ENCODE measurements around the gene VSIG10. TPM values are rescaled to one million over a fixed set of nuclear protein-coding genes. Genes with fewer than 3 reads are reported as not detected.

The VSIG10 gene
- total and polyA plus RNA-seq, 2 of the 13 experiments (the other 11 are each of a cell fraction or from before 2014, with no cell fraction given): 25.6 to 42.5 TPM

DNA sequence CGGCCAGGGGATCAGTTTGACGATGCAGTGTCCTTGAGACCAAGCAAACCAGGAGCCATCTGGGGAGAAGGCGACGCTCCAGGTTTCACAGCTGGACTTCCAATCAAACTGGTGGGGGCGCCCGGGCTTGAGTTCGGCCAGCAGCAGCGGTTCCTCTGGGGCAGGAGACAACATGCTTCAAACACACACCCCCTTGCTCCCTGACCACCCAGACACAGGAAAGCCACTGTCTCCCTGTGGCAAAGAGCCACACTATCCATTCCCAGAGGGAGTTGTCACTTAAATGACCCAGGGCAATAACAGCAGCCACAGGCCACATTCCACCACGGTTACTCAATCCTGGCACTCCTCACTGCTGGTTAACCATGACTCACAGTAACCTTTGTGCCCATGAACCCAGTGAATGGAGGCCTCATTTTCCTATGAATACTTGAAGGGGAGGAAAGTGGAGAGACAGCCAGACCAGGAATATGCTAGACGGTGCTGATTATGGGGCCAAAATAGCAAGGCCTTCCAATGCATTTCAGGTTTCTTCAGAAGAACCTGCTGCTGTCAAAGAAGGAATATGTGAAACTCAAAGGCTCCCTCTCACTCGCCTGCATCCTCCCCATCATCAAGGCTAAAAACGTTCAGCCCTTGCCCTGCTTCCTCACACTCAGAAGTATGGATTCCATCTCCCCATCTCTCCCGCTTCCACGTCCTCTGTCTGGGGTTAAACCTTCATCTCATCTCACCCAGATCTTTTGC, 51.3 kb downstream of the VSIG10 start (continued):
- TF ChIP-seq, protein P1, sequence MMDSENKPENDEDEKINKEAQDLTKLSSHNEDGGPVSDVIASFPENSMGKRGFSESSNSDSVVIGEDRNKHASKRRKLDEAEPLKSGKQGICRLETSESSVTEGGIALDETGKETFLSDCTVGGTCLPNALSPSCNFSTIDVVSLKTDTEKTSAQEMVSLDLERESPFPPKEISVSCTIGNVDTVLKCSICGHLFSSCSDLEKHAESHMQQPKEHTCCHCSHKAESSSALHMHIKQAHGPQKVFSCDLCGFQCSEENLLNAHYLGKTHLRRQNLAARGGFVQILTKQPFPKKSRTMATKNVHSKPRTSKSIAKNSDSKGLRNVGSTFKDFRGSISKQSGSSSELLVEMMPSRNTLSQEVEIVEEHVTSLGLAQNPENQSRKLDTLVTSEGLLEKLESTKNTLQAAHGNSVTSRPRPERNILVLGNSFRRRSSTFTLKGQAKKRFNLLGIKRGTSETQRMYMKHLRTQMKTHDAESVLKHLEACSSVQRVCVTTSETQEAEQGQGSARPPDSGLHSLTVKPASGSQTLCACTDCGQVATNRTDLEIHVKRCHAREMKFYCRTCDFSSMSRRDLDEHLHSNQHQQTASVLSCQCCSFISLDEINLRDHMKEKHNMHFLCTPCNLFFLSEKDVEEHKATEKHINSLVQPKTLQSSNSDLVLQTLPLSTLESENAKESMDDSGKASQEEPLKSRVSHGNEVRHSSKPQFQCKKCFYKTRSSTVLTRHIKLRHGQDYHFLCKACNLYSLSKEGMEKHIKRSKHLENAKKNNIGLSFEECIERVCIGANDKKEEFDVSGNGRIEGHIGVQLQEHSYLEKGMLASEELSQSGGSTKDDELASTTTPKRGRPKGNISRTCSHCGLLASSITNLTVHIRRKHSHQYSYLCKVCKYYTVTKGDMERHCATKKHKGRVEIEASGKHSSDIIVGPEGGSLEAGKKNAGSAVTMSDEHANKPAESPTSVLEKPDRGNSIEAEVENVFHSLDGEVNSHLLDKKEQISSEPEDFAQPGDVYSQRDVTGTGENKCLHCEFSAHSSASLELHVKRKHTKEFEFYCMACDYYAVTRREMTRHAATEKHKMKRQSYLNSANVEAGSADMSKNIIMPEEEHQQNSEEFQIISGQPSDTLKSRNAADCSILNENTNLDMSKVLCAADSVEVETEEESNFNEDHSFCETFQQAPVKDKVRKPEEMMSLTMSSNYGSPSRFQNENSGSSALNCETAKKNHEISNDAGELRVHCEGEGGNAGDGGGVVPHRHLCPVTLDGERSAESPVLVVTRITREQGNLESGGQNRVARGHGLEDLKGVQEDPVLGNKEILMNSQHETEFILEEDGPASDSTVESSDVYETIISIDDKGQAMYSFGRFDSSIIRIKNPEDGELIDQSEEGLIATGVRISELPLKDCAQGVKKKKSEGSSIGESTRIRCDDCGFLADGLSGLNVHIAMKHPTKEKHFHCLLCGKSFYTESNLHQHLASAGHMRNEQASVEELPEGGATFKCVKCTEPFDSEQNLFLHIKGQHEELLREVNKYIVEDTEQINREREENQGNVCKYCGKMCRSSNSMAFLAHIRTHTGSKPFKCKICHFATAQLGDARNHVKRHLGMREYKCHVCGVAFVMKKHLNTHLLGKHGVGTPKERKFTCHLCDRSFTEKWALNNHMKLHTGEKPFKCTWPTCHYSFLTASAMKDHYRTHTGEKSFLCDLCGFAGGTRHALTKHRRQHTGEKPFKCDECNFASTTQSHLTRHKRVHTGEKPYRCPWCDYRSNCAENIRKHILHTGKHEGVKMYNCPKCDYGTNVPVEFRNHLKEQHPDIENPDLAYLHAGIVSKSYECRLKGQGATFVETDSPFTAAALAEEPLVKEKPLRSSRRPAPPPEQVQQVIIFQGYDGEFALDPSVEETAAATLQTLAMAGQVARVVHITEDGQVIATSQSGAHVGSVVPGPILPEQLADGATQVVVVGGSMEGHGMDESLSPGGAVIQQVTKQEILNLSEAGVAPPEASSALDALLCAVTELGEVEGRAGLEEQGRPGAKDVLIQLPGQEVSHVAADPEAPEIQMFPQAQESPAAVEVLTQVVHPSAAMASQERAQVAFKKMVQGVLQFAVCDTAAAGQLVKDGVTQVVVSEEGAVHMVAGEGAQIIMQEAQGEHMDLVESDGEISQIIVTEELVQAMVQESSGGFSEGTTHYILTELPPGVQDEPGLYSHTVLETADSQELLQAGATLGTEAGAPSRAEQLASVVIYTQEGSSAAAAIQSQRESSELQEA (CRISPR knock-in tag; IDR thresholded peaks at IDR 0.05; ENCODE audit: not compliant biosample characterization): no peak
- TF ChIP-seq, protein P2, sequence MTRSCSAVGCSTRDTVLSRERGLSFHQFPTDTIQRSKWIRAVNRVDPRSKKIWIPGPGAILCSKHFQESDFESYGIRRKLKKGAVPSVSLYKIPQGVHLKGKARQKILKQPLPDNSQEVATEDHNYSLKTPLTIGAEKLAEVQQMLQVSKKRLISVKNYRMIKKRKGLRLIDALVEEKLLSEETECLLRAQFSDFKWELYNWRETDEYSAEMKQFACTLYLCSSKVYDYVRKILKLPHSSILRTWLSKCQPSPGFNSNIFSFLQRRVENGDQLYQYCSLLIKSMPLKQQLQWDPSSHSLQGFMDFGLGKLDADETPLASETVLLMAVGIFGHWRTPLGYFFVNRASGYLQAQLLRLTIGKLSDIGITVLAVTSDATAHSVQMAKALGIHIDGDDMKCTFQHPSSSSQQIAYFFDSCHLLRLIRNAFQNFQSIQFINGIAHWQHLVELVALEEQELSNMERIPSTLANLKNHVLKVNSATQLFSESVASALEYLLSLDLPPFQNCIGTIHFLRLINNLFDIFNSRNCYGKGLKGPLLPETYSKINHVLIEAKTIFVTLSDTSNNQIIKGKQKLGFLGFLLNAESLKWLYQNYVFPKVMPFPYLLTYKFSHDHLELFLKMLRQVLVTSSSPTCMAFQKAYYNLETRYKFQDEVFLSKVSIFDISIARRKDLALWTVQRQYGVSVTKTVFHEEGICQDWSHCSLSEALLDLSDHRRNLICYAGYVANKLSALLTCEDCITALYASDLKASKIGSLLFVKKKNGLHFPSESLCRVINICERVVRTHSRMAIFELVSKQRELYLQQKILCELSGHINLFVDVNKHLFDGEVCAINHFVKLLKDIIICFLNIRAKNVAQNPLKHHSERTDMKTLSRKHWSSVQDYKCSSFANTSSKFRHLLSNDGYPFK (CRISPR knock-in tag; IDR thresholded peaks at IDR 0.05; ENCODE audit: borderline replicate concordance): no peak; the same call in 1 of the 2 replicates
- TF ChIP-seq ZNF234 (CRISPR knock-in tag; conservative IDR thresholded peaks at IDR 0.05) (no peak), IKZF4 (CRISPR knock-in tag; IDR thresholded peaks at IDR 0.05; ENCODE audit: borderline replicate concordance, low read depth, not compliant biosample characterization) (no peak), TCF12 (IDR thresholded peaks at IDR 0.05) (no peak), TCF12 (CRISPR knock-in tag; IDR thresholded peaks at IDR 0.05) (0 out of 2 replicates have a peak, but pooled peaks have one; percentile 4), CREBL2 (CRISPR knock-in tag; IDR thresholded peaks at IDR 0.05; ENCODE audit: borderline replicate concordance) (no peak), ZBTB26 (CRISPR knock-in tag; IDR thresholded peaks at IDR 0.05; ENCODE audit: borderline replicate concordance) (no peak; the same call in 1 of the 2 replicates), ZEB1 (IDR thresholded peaks at IDR 0.05; ENCODE audit: insufficient replicate concordance, low read depth) (no peak), MBNL3 (CRISPR knock-in tag; conservative IDR thresholded peaks at IDR 0.05) (no peak), CEBPG (CRISPR knock-in tag; IDR thresholded peaks at IDR 0.05) (peak; percentile 98), ZSCAN12 (CRISPR knock-in tag; IDR thresholded peaks at IDR 0.05) (no peak), RAD21 (CRISPR knock-in tag; IDR thresholded peaks at IDR 0.05) (no peak; the same call in 1 of the 2 replicates), MAF1 (CRISPR knock-in tag; IDR thresholded peaks at IDR 0.05; ENCODE audit: borderline replicate concordance) (no peak), PITX1 (CRISPR knock-in tag; IDR thresholded peaks at IDR 0.05) (peak; percentile 80; the same call in 1 of the 2 replicates), RAD51 (IDR thresholded peaks at IDR 0.05; ENCODE audit: borderline replicate concordance) (no peak), NFIB (CRISPR knock-in tag; IDR thresholded peaks at IDR 0.05; ENCODE audit: borderline replicate concordance) (no peak)
